Activated effector memory CD4-positive, alpha-beta T cell treated with Interleukin-2 at 50 U/mL for 16 hours (primary cell): Measurements from ENCODE around the gene P2RX5.
A peak's percentile ranks its signal among the peaks of the same experiment; 100 is the strongest.
"Not testable (repeated sequence)": the region's sequence is repeated elsewhere in the genome, so short reads cannot be mapped to it uniquely, and the experiment has no call there.

Source experiments
- DNase-seq: peaks from one replicate; pipeline ENCODE4 v3.0.0-alpha.2; 2020

The P2RX5 gene

GRCh38 chr17:3710951-3711383 lies 15.0 kb upstream of the P2RX5 start:
- peak; percentile 54 for DNase-seq

DNA sequence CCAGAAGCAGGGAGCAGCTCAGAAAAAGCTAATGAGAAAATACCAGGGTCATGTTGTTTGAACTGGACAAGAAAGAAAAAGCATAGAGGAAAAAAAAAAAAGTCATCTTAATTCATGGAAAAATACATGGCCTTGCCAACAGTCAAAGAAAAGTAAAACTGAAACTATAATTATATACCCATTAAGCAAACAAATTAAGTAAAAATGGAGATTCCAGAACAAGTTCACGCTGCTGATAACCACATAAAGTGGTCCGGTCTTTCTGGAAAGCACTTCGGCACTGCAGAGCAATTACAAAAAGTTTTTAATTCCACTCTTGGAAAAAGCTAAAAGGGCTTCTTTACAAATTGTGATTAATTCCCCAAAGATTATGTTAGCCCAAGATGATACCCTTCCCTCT lies 12.4 kb upstream of the P2RX5 start:
- no peak for DNase-seq

DNA sequence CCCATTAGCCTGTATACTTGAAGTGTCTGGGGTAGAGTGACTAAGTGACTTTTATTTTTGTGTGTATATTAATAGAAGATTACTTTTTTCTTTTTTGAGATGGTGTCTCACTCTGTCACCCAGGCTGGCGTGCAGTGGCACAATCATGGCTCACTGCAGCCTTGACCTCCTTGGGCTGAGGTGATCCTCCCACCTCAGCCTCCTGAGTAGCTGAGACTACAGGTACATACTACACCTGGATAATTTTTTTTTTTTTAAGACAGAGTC lies 9.7 kb upstream of the P2RX5 start:
- not testable (repeated sequence) for DNase-seq

- no peak for DNase-seq
These were observed 9.2 kb upstream of the P2RX5 start for GRCh38 chr17:3704931-3705717.

- not testable (repeated sequence) for DNase-seq
These were observed 6.1 kb upstream of the P2RX5 start for GRCh38 chr17:3702041-3702539.

GRCh38 chr17:3699951-3700350 lies 4.0 kb upstream of the P2RX5 start:
- no peak for DNase-seq

DNA sequence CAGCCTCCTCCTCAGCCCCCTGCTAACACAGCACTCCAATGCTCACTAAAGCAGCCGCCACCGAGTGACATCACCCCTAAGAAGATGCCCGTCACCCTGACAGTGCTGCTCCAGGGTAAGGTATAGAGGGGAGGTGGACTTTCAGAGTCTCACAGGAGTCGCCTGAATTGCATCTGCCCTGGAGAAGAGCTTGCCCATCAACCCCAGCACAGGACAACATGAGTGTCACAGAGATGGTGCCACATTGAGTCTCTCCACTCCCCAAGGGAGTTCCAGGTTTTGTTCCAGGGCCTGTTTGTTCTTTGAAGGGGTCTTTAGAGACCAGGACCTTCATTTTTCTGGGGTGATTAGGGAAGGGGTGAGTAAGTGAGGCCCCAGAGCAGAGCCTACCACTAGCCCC lies 2.2 kb upstream of the P2RX5 start:
- DNase-seq, result no peak

- no peak for DNase-seq
These were observed 1.1 kb upstream of the P2RX5 start for GRCh38 chr17:3697103-3697476.

DNA sequence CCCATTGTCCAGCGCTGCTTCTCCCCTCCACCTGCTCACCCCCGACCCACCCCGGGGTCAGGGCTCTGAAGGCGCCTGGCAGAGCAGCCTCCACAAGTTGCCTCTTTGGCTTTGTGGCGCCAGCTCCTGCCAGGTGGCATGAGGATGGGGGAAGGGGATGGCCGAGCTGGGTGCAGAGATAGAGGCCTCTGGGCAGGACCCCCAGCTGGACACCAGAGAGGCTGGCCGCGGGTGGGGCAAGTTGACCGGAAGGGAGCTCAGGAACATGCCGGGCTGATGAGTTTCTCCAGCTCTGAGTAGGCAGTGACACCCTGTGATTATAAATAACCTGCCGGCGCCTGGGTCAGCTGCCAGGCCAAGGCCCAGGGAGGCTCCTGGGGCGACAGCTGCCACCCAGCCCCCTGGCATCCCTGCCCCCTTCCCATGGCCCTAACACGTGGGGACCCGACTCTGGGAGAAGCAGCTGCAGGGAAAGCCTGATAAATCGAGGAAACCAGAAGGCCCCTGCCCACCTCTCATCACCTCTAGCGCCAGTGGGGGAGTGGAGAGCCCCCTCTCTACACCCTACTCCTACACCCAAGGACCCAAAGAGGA lies 729 bp downstream of the P2RX5 start:
- no peak for DNase-seq

DNA sequence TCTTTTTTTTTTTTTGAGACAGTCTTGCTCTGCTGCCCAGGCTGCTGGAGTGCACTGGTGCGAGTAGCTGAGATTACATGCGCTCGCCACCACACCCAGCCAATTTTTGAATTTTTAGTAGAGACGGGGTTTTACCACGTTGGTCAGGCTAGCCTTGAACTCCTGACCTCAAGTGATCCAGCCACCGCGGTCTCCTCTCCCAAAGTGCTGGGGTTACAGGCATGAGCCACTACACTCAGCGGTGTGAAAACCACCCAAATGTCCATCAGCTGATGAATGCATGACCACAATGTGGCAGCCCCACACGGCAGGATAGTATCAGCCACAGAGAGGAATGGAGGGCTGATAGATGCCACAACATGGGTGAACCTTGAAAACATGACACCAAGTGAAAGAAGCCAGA lies 2.1 kb downstream of the P2RX5 start:
- DNase-seq, result no peak

GRCh38 chr17:3693141-3693540 lies 2.8 kb downstream of the P2RX5 start:
- DNase-seq, result no peak

GRCh38 chr17:3692346-3692745 lies 3.6 kb downstream of the P2RX5 start:
- DNase-seq, result no peak

DNA sequence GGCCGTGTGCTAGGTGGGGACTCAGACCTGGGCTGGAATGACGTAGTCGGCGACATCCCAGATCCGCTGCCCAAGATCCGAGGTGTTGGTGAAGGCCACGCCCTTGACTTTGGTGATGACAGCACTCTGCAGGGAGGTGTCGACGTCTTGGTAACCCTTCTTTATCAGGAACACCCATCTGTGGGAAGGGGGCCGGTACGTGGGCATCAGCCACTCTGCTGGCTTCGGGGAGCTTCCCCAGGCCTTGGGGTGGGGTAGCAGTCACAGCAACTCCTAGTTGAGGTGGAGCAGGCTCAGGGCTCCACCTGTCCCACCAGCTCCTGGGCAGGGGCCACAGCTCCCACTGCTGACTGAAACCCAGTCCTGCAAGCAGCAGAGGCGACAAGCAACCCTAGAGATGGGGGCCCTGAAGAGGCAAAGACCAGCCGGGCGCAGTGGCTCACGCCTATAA lies 4.3 kb downstream of the P2RX5 start:
- DNase-seq, result no peak

- DNase-seq, result no peak
These were observed 5.8 kb downstream of the P2RX5 start for GRCh38 chr17:3690094-3690715.

- no peak for DNase-seq
These were observed 6.5 kb downstream of the P2RX5 start for GRCh38 chr17:3689262-3690093.

DNA sequence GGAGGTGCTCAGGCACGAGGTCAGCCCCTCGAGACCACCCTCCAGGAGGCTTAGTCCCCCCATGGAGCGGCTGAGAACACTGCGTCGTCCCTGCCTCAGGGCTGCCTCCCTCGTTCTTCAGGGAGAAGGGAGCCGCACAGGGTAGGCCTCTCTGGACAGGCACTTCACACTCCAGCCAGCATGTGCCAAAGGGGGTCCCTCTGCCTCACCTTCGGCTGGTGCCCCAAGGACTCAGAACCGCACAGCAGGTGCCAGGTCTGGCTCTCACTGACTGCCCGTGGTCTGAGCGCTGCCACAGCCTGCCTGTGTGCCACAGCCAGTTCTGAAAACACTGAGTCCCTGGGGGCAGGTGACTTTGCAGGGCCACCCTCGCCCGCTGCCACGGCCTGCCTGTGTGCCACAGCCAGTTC lies 7.1 kb downstream of the P2RX5 start:
- DNase-seq, result no peak

GRCh38 chr17:3688027-3688553 lies 7.9 kb downstream of the P2RX5 start:
- no peak for DNase-seq

- DNase-seq, result no peak
These were observed 10.8 kb downstream of the P2RX5 start for GRCh38 chr17:3685174-3685573.

- peak; percentile 41 for DNase-seq
These were observed 12.9 kb downstream of the P2RX5 start for GRCh38 chr17:3683054-3683511.

GRCh38 chr17:3682033-3682432 lies 13.9 kb downstream of the P2RX5 start:
- DNase-seq, result no peak

- no peak for DNase-seq
These were observed 14.4 kb downstream of the P2RX5 start for GRCh38 chr17:3681565-3681964.

- no peak for DNase-seq
These were observed 14.9 kb downstream of the P2RX5 start for GRCh38 chr17:3681057-3681456.

GRCh38 chr17:3679531-3680126 lies 16.3 kb downstream of the P2RX5 start:
- DNase-seq, result no peak
